HepG2 (cell line): Measurements from ENCODE around the gene SLC16A5. TPM values are rescaled to one million over a fixed set of nuclear protein-coding genes. Genes with fewer than 3 reads are reported as not detected.

Experiments
- CBX2 ChIP-seq, 2 experiments: fragments of 200-600 bp in 1 of 2; sonication (generic); formaldehyde crosslinking in 1 of 2; IDR thresholded peaks; 2 replicates each; pipeline versions ENCODE4 v1.7.0 to v1.8.1; 2018 to 2022; ENCODE audit warnings: low read depth in 2 of 2, low read length in 1 of 2, mild to moderate bottlenecking in 1 of 2, missing genetic modification reagents in 1 of 2
- GZF1 ChIP-seq: sonication (generic); formaldehyde crosslinking; IDR thresholded peaks from 2 replicates; pipeline ENCODE4 v1.5.1; 2020; ENCODE audit warnings: mild to moderate bottlenecking, missing genetic modification reagents
- HIVEP1 ChIP-seq: sonication (generic); formaldehyde crosslinking; IDR thresholded peaks from 2 replicates; pipeline ENCODE4 v1.4.0; 2020; ENCODE audit warnings: mild to moderate bottlenecking, missing genetic modification reagents
- HNF4G ChIP-seq, 2 experiments: sonication (generic) in 1 of 2; formaldehyde crosslinking in 1 of 2; IDR thresholded peaks; 2 replicates each; pipeline versions ENCODE4 v1.4.0 to v1.6.1; 2011 to 2020; ENCODE audit warnings: borderline replicate concordance in 2 of 2, low read depth in 2 of 2, mild to moderate bottlenecking in 2 of 2, low read length in 1 of 2, missing genetic modification reagents in 1 of 2, moderate library complexity in 1 of 2
- KAT8 ChIP-seq: IDR thresholded peaks from 2 replicates; pipeline ENCODE4 v1.6.1; 2016; ENCODE audit warnings: missing genetic modification reagents, missing compliant biosample characterization
- KDM4B ChIP-seq: sonication (generic); formaldehyde crosslinking; IDR thresholded peaks from 2 replicates; pipeline ENCODE4 v1.4.0; 2020; ENCODE audit warnings: missing genetic modification reagents
- MEF2D ChIP-seq: sonication (generic); formaldehyde crosslinking; IDR thresholded peaks from 2 replicates; pipeline ENCODE4 v1.5.1; 2020; ENCODE audit warnings: mild to moderate bottlenecking, missing genetic modification reagents
- MZF1 ChIP-seq: sonication (generic); formaldehyde crosslinking; IDR thresholded peaks from 2 replicates; pipeline ENCODE4 v1.8.1; 2023; ENCODE audit warnings: mild to moderate bottlenecking, missing genetic modification reagents, borderline replicate concordance
- NR2F1 ChIP-seq, 2 experiments: fragments of 450-650 bp in 1 of 2; formaldehyde crosslinking in 1 of 2; IDR thresholded peaks; 2 replicates each; pipeline versions ENCODE4 v1.5.0 to v1.6.1; 2016 to 2020; ENCODE audit warnings: mild to moderate bottlenecking in 1 of 2, missing compliant biosample characterization in 1 of 2, missing genetic modification reagents in 1 of 2, moderate library complexity in 1 of 2
- SIN3A ChIP-seq: IDR thresholded peaks from 2 replicates; pipeline ENCODE4 v1.6.1; 2011; ENCODE audit warnings: low read depth, mild to moderate bottlenecking, control low read depth, low read length, borderline replicate concordance
- SMAD3 ChIP-seq: sonication (generic); formaldehyde crosslinking; IDR thresholded peaks from 2 replicates; pipeline ENCODE4 v1.4.0; 2020; ENCODE audit warnings: missing genetic modification reagents
- SNAPC2 ChIP-seq: sonication (generic); formaldehyde crosslinking; IDR thresholded peaks from 2 replicates; pipeline ENCODE4 v1.8.1; 2022; ENCODE audit warnings: mild to moderate bottlenecking, missing genetic modification reagents
- SRSF1 ChIP-seq: fragments of 200-400 bp; formaldehyde crosslinking; optimal IDR thresholded peaks from 2 replicates; pipeline ENCODE3; 2017; ENCODE audit warnings: mild to moderate bottlenecking, low read depth, low read length, moderate library complexity
- ZNF383 ChIP-seq: sonication (generic); formaldehyde crosslinking; IDR thresholded peaks from 2 replicates; pipeline ENCODE4 v1.4.0; 2020; ENCODE audit warnings: missing genetic modification reagents, mild to moderate bottlenecking, borderline replicate concordance
- ZNF567 ChIP-seq: sonication (generic); formaldehyde crosslinking; IDR thresholded peaks from 2 replicates; pipeline ENCODE4 v1.8.1; 2023; ENCODE audit warnings: mild to moderate bottlenecking, missing genetic modification reagents, borderline replicate concordance
- ZNF790 ChIP-seq: sonication (generic); formaldehyde crosslinking; IDR thresholded peaks from 2 replicates; pipeline ENCODE4 v1.8.0; 2022; ENCODE audit warnings: missing genetic modification reagents, mild to moderate bottlenecking, borderline replicate concordance
- polyA plus RNA-seq, 8 experiments: library from polyadenylated mRNA; depleted of rRNA in 3 of 8; stranded (reverse) in 7 of 8; unstranded in 1 of 8; fragments of >200 nt; fragmentation: Illumina TruSeq in 4 of 8; extraction: Trizol in 4 of 8; gene quantifications; 2 replicates each; pipeline versions ENCODE4 v1.2.1 to v1.2.3, GENCODE V29; 2011 to 2016; ENCODE audit warnings: low read depth in 4 of 8, missing spikeins in 1 of 8, mixed read lengths in 1 of 8; ENCODE audit not compliant: insufficient read depth in 1 of 8
- total RNA-seq, 5 experiments: library from RNA; depleted of rRNA; stranded (reverse); fragments of >200 nt; fragmentation: Illumina TruSeq; extraction: Trizol; gene quantifications; 2 replicates each; pipeline ENCODE4 v1.2.3, GENCODE V29; 2016; ENCODE audit warnings: low read depth in 1 of 5
- TF ChIP-seq, protein P1 (sequence below): sonication (generic); formaldehyde crosslinking; IDR thresholded peaks from 2 replicates; pipeline ENCODE4 v1.5.0; 2020; ENCODE audit warnings: missing genetic modification reagents
- TF ChIP-seq, protein P2 (sequence below): IDR thresholded peaks from 2 replicates; pipeline ENCODE4 v1.6.1; 2016; ENCODE audit warnings: low read depth, missing genetic modification reagents, missing compliant biosample characterization
- TF ChIP-seq, protein P3 (sequence below): sonication (generic); formaldehyde crosslinking; IDR thresholded peaks from 2 replicates; pipeline ENCODE4 v1.5.0; 2020; ENCODE audit warnings: mild to moderate bottlenecking, missing genetic modification reagents

The SLC16A5 gene
- total and polyA plus RNA-seq, 2 of the 13 experiments (the other 11 are each of a cell fraction or from before 2014, with no cell fraction given): 0.69 to 5.6 TPM

DNA sequence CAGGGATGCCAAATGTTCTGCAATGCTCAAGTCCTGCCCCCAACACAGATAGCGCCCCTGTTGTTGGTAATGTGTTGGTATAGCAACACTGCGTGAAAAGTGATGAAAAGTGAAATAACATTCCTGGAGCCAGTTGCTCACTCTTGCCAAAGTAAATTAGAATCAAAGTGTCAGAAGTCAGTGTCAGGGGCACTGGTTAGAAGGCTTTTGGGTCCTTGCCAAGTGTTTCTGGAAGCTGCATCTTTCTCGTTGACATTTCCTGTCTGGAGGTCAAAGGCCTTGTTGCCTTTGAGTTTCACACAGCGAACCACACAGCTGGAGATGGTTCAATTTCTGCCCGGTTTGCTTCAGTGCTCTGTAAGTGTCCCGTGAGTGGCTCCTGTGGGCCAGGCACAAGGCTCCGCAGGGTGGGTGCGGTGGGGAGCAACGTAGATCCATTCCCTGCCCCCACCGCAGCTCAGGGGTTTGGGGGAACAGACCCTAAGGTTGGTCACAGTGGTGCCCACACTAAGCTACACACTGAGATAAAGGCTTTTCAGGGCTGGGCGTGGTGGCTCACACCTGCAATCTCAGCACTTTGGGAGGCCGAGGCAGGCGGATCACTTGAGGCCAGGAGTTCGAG, 3.6 kb upstream of the SLC16A5 start (continued):
- TF ChIP-seq NR2F1 (CRISPR knock-in tag; IDR thresholded peaks at IDR 0.05) (peak; percentile 99), KAT8 (CRISPR knock-in tag) (peak; percentile 81), SNAPC2 (CRISPR knock-in tag) (0 out of 2 replicates have a peak, but pooled peaks have one; percentile 24), CBX2 (IDR thresholded peaks at IDR 0.05; ENCODE audit: low read depth, low read length) (no peak), CBX2 (CRISPR knock-in tag; IDR thresholded peaks at IDR 0.05; ENCODE audit: low read depth) (no peak), HNF4G (IDR thresholded peaks at IDR 0.05; ENCODE audit: borderline replicate concordance, low read depth, low read length) (peak; percentile 86), HNF4G (CRISPR knock-in tag; IDR thresholded peaks at IDR 0.05; ENCODE audit: borderline replicate concordance, low read depth) (peak; percentile 94), SMAD3 (peak; percentile 83; the same call in 1 of the 2 replicates), MZF1 (CRISPR knock-in tag) (no peak), SIN3A (peak; percentile 81; the same call in 1 of the 2 replicates), KDM4B (CRISPR knock-in tag) (peak; percentile 31; the same call in 1 of the 2 replicates), ZNF790 (no peak), GZF1 (CRISPR knock-in tag) (no peak), HIVEP1 (CRISPR knock-in tag) (peak; percentile 75; the same call in 1 of the 2 replicates), SRSF1 (no peak), ZNF567 (CRISPR knock-in tag) (peak; percentile 68; the same call in 1 of the 2 replicates), MEF2D (peak; percentile 90), ZNF383 (CRISPR knock-in tag) (no peak)
- TF ChIP-seq, protein P1, sequence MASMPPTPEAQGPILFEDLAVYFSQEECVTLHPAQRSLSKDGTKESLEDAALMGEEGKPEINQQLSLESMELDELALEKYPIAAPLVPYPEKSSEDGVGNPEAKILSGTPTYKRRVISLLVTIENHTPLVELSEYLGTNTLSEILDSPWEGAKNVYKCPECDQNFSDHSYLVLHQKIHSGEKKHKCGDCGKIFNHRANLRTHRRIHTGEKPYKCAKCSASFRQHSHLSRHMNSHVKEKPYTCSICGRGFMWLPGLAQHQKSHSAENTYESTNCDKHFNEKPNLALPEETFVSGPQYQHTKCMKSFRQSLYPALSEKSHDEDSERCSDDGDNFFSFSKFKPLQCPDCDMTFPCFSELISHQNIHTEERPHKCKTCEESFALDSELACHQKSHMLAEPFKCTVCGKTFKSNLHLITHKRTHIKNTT: no peak
- TF ChIP-seq, protein P2, sequence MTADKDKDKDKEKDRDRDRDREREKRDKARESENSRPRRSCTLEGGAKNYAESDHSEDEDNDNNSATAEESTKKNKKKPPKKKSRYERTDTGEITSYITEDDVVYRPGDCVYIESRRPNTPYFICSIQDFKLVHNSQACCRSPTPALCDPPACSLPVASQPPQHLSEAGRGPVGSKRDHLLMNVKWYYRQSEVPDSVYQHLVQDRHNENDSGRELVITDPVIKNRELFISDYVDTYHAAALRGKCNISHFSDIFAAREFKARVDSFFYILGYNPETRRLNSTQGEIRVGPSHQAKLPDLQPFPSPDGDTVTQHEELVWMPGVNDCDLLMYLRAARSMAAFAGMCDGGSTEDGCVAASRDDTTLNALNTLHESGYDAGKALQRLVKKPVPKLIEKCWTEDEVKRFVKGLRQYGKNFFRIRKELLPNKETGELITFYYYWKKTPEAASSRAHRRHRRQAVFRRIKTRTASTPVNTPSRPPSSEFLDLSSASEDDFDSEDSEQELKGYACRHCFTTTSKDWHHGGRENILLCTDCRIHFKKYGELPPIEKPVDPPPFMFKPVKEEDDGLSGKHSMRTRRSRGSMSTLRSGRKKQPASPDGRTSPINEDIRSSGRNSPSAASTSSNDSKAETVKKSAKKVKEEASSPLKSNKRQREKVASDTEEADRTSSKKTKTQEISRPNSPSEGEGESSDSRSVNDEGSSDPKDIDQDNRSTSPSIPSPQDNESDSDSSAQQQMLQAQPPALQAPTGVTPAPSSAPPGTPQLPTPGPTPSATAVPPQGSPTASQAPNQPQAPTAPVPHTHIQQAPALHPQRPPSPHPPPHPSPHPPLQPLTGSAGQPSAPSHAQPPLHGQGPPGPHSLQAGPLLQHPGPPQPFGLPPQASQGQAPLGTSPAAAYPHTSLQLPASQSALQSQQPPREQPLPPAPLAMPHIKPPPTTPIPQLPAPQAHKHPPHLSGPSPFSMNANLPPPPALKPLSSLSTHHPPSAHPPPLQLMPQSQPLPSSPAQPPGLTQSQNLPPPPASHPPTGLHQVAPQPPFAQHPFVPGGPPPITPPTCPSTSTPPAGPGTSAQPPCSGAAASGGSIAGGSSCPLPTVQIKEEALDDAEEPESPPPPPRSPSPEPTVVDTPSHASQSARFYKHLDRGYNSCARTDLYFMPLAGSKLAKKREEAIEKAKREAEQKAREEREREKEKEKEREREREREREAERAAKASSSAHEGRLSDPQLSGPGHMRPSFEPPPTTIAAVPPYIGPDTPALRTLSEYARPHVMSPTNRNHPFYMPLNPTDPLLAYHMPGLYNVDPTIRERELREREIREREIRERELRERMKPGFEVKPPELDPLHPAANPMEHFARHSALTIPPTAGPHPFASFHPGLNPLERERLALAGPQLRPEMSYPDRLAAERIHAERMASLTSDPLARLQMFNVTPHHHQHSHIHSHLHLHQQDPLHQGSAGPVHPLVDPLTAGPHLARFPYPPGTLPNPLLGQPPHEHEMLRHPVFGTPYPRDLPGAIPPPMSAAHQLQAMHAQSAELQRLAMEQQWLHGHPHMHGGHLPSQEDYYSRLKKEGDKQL (CRISPR knock-in tag): peak; percentile 90
- TF ChIP-seq, protein P3, sequence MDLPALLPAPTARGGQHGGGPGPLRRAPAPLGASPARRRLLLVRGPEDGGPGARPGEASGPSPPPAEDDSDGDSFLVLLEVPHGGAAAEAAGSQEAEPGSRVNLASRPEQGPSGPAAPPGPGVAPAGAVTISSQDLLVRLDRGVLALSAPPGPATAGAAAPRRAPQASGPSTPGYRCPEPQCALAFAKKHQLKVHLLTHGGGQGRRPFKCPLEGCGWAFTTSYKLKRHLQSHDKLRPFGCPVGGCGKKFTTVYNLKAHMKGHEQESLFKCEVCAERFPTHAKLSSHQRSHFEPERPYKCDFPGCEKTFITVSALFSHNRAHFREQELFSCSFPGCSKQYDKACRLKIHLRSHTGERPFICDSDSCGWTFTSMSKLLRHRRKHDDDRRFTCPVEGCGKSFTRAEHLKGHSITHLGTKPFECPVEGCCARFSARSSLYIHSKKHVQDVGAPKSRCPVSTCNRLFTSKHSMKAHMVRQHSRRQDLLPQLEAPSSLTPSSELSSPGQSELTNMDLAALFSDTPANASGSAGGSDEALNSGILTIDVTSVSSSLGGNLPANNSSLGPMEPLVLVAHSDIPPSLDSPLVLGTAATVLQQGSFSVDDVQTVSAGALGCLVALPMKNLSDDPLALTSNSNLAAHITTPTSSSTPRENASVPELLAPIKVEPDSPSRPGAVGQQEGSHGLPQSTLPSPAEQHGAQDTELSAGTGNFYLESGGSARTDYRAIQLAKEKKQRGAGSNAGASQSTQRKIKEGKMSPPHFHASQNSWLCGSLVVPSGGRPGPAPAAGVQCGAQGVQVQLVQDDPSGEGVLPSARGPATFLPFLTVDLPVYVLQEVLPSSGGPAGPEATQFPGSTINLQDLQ: no peak
